Pancreas (tissue), 10 donors: Measurements from ENCODE around the gene ERN1. TPM values are rescaled to one million over a fixed set of nuclear protein-coding genes. Genes with fewer than 3 reads are reported as not detected.
A peak's percentile ranks its signal among the peaks of the same experiment; 100 is the strongest.

ENCODE experiments used
- ATAC-seq, 4 donors: fragments of 200-7000 bp; cut with Tn5 transposase; one replicate each; pipeline versions ENCODE4 v1.8.0 to v1.9.1; 2020; ENCODE audit warnings: mild to moderate bottlenecking in 4 of 4, moderate library complexity in 4 of 4
- DNase-seq, 6 donors: peaks; one replicate each; pipeline ENCODE4 v3.0.0-alpha.2; 2020
- FAIRE-seq: peaks from 2 replicates; lab custom pipeline; 2012; peaks lifted over from hg19 to GRCh38; lab: Jason Lieb, UNC
- H3K27ac ChIP-seq, 4 donors: fragments of 200-600 bp; sonication (generic); 1 replicate in 3 of 4; 2 replicates in 1 of 4; pipeline versions ENCODE4 v1.5.0 to v1.8.0; 2020
- H3K27me3 ChIP-seq, 4 donors: fragments of 200-600 bp; one replicate each; pipeline ENCODE4 v1.8.0; 2021
- H3K36me3 ChIP-seq, 3 donors: fragments of 200-600 bp; sonication (generic) in 1 of 3; one replicate each; pipeline versions ENCODE4 v1.5.0 to v1.8.0; 2020 to 2021
- H3K4me1 ChIP-seq, 3 donors: fragments of 200-600 bp; one replicate each; pipeline ENCODE4 v1.8.0; 2021
- H3K4me3 ChIP-seq, 4 donors: fragments of 200-600 bp; sonication (generic) in 2 of 4; one replicate each; pipeline versions ENCODE4 v1.5.0 to v1.8.0; 2020 to 2021
- H3K9me3 ChIP-seq, 4 donors: fragments of 200-600 bp; one replicate each; pipeline ENCODE4 v1.8.0; 2021
- WGBS, 2 donors: extraction: QIAGEN DNeasy Blood & Tissue Kit; methylation state at CpG; one replicate each; pipeline ENCODE4 v1.1.7; 2013; 5-methylcytosine and 5-hydroxymethylcytosine counted together
- intact Hi-C, 3 donors: fragments of 100-400 bp; cut with DNase I; formaldehyde crosslinking; loops; one replicate each; pipeline versions ENCODE4 v1.11.1 to v1.14.2; 2022
- polyA plus RNA-seq, 2 donors: library from polyadenylated mRNA; stranded (reverse); fragments of 200-250 nt; gene quantifications; one replicate each; pipeline ENCODE4 v1.2.3, GENCODE V29; 2013
- total RNA-seq, 6 donors: library from RNA; stranded (reverse); fragmentation: NEBNext Ultra II Directional in 4 of 6; extraction: Animal tissue kit (Norgen Biotek cat#: 25700) in 4 of 6; gene quantifications; one replicate each; pipeline versions ENCODE4 v1.2.1 to v1.2.4, GENCODE V29; 2021 to 2023
- TF ChIP-seq, protein P1 (sequence below), 4 donors: fragments of 200-600 bp; sonication (generic) in 3 of 4; IDR thresholded peaks; one replicate each; pipeline versions ENCODE4 v1.5.0 to v1.8.0; 2021; ENCODE audit warnings: antibody characterized with exemption in 4 of 4
- donor health status: healthy with polysubstance abuse.
- donor health status: DM: no; HTN: no; CAD: no; lungs with moderate emphysema.
- donor health status: DM: no; HTN: no; CAD: no.
- donor health status: control.
- donor health status: control.
- donor health status: Bipolar disorder and iron deficiency.
- donor health status: DM: yes; HTN: yes; CAD: no.
- donor health status: DM: no; HTN: no; CAD: no.
- donor health status: DM: no; HTN: no; CAD: no.
- donor health status: DM: yes; HTN: yes; CAD: no.

Gene ERN1
- total and polyA plus RNA-seq, 8 donors = 10.4 to 151 (median 39.1) TPM

GRCh38 chr17:64107500-64108236 lies 22.3 kb downstream of the ERN1 start:
- 43% methylated on average over 5 of the region's 5 CpGs for whole genome bisulfite sequencing, 2 donors
- TF ChIP-seq, protein P1, sequence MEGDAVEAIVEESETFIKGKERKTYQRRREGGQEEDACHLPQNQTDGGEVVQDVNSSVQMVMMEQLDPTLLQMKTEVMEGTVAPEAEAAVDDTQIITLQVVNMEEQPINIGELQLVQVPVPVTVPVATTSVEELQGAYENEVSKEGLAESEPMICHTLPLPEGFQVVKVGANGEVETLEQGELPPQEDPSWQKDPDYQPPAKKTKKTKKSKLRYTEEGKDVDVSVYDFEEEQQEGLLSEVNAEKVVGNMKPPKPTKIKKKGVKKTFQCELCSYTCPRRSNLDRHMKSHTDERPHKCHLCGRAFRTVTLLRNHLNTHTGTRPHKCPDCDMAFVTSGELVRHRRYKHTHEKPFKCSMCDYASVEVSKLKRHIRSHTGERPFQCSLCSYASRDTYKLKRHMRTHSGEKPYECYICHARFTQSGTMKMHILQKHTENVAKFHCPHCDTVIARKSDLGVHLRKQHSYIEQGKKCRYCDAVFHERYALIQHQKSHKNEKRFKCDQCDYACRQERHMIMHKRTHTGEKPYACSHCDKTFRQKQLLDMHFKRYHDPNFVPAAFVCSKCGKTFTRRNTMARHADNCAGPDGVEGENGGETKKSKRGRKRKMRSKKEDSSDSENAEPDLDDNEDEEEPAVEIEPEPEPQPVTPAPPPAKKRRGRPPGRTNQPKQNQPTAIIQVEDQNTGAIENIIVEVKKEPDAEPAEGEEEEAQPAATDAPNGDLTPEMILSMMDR (IDR thresholded peaks at IDR 0.05) = no peak

DNA sequence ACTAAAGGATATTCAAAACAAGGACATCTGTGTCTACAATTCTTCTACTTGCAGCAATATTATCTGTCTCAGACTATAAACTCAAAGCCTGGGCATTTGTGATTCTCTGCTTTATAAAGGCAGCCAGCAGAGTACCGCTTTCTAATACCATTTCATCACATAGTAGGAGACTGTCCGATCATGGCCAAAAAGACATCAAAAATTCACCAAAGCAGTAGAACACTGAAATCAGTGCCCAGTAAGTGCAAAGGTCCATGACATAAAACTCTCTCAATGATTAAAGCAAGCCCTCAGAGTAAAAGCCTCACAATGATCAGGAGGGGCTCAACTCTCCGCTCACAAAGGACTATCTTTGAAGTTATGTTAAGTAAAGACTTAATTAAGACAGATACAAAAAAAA lies 23.0 kb downstream of the ERN1 start:
- intact Hi-C loops = no loop called here
- 68 to 71% methylated on average over 3 of the region's 3 CpGs for WGBS, 2 donors
- TF ChIP-seq, protein P1 (IDR thresholded peaks at IDR 0.05) = no peak
- peaks cover 48 to 76% (median 61%) of the 10 kb centered on the region in 3 donors for H3K4me1 ChIP-seq
- no peak overlapping the region for H3K4me3 ChIP-seq
- no peak for FAIRE-seq
- H3K27me3 ChIP-seq = no peaks in the 10 kb centered on the region
- DNase-seq = no peak
- peak in 2 of 4 donors; percentile 1 to 2 for ATAC-seq
- no peaks in the 10 kb centered on the region for H3K9me3 ChIP-seq
- H3K27ac ChIP-seq = peak overlapping the region in 3 of 4 donors; percentile 1 to 70 (median 70)
- H3K36me3 ChIP-seq = no peaks in the 10 kb centered on the region

More at GRCh38 chr17:64107500-64108236, 22.3 kb downstream of the ERN1 start:
- intact Hi-C loops = no loop called here
- Histone ChIP-seq H3K27me3 (no peaks in the 10 kb centered on the region), H3K27ac (peak overlapping the region in 3 of 4 donors; percentile 1 to 70 (median 70)), H3K36me3 (no peaks in the 10 kb centered on the region), H3K9me3 (no peaks in the 10 kb centered on the region), H3K4me3 (no peak overlapping the region), H3K4me1 (peaks cover 48 to 83% (median 63%) of the 10 kb centered on the region in 3 donors)
- FAIRE-seq (no peak), ATAC-seq (peak; percentile 74 to 87 (median 80)), DNase-seq (peak in 2 of 6 donors; percentile 59 to 62)

GRCh38 chr17:64103391-64104364 lies 26.3 kb downstream of the ERN1 start:
- 95 to 99% methylated on average over 5 of the region's 5 CpGs for WGBS, 2 donors
- DNase-seq (no peak), FAIRE-seq (no peak), ATAC-seq (no peak)
- H3K4me3 ChIP-seq = no peak overlapping the region
- intact Hi-C loops = no loop called here
- no peaks in the 10 kb centered on the region for H3K9me3 ChIP-seq
- no peaks in the 10 kb centered on the region for H3K27me3 ChIP-seq
- TF ChIP-seq, protein P1 (IDR thresholded peaks at IDR 0.05) = no peak
- peak overlapping the region in 2 of 4 donors; percentile 29 to 70 for H3K27ac ChIP-seq
- H3K36me3 ChIP-seq = no peaks in the 10 kb centered on the region
- H3K4me1 ChIP-seq = peaks cover 40 to 60% (median 47%) of the 10 kb centered on the region in 3 donors

DNA sequence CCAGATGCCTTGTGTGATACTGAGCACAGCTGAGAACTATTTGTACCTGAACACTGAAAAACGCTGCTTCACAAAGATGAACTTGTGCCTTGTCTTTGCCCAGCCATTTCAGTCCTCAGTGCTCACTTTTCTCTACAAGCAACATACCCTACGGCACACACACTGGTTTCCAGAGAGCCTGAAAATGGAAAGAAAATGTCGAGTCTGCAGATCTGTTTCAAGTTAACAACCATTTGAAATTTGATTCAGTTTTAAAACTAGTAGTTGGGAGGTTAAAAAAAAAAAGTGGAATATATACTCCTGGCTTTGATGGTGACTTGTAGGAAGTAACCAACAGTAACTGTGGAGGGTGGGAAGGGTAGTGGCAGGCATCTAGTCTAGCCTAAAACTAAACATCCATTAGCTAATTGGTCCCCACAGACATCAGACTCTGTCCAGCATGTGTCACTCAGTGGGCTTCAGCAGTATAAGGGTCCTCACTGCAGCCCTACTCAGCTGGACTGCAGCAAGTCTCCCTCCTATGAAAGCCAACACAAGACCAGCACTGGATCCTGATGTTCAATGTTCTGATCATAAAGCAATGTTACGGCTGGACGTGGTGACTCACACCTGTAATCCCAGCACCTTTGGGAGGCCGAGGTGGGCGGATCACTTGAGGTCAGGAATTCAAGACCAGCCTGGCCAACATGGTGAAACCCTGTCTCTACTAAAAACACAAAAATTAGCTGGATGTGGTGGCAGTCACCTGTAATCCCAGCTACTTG lies 27.1 kb downstream of the ERN1 start:
- WGBS, 2 donors = 82 to 84% methylated on average over 7 of the region's 7 CpGs
- peak overlapping the region in 1 of 4 donors; percentile 30 for H3K27ac ChIP-seq
- intact Hi-C loops = no loop called here
- FAIRE-seq (no peak), DNase-seq (no peak), ATAC-seq (no peak)
- H3K27me3 ChIP-seq = no peaks in the 10 kb centered on the region
- H3K4me3 ChIP-seq = no peak overlapping the region
- H3K9me3 ChIP-seq = no peaks in the 10 kb centered on the region
- TF ChIP-seq, protein P1 (IDR thresholded peaks at IDR 0.05) = no peak
- H3K36me3 ChIP-seq = peaks cover 0 to under 1% (median 0%) of the 10 kb centered on the region in 3 donors
- H3K4me1 ChIP-seq = peaks cover 35 to 55% (median 40%) of the 10 kb centered on the region in 3 donors
